ENCODE results near the gene NKX1-1. TPM values are rescaled to one million over a fixed set of nuclear protein-coding genes. Genes with fewer than 3 reads are reported as not detected.

NKX1-1 gene
- total and polyA plus RNA-seq, 2 of the 8 experiments (the other 6 are each of a cell fraction or from before 2014, with no cell fraction given), result not detected

- TF ChIP-seq ATF2 (IDR thresholded peaks at IDR 0.05; ENCODE audit: low read length) (no peak), TAF1 (IDR thresholded peaks at IDR 0.05; ENCODE audit: low read depth, low read length) (no peak), USF2 (IDR thresholded peaks at IDR 0.05; ENCODE audit: low read length) (no peak), EZH2 (IDR thresholded peaks at IDR 0.05; ENCODE audit: low read depth, low read length, severe bottlenecking) (no peak), YY1 (IDR thresholded peaks at IDR 0.05; ENCODE audit: low read depth, low read length) (no peak), KDM5A (IDR thresholded peaks at IDR 0.05; ENCODE audit: low read length) (no peak), TEAD4 (IDR thresholded peaks at IDR 0.05; ENCODE audit: low read depth, low read length) (no peak), EGR1 (IDR thresholded peaks at IDR 0.05; ENCODE audit: borderline replicate concordance, low read depth, low read length) (no peak), RFX5 (IDR thresholded peaks at IDR 0.05; ENCODE audit: borderline replicate concordance, low read depth, low read length) (no peak)
Observed at GRCh38 chr4:1418494-1419285, 12.4 kb upstream of the NKX1-1 start (continued).

Data from H1 (cell line).